GM12864 (cell line): ENCODE data around the gene TCP1.
A peak's percentile ranks its signal among the peaks of the same experiment; 100 is the strongest.
"Not testable (repeated sequence)": the region's sequence is repeated elsewhere in the genome, so short reads cannot be mapped to it uniquely, and the experiment has no call there.

Experiments used
- DNase-seq: peaks from one replicate; pipeline ENCODE4 v3.0.0-alpha.2; 2011; ENCODE audit warnings: low read depth
- H3K4me3 ChIP-seq: 2 replicates; pipeline ENCODE4 v1.5.1; 2011; ENCODE audit warnings: mild to moderate bottlenecking, low read depth, low read length, control low read depth
- CTCF ChIP-seq: IDR thresholded peaks from 2 replicates; pipeline ENCODE4 v1.5.1; 2011; ENCODE audit warnings: low read depth, mild to moderate bottlenecking, moderate library complexity, low read length, control low read depth, inconsistent platforms; ENCODE audit errors: missing control alignments

Gene TCP1

GRCh38 chr6:159823953-159824352, 34.6 kb upstream of the TCP1 start:
- H3K4me3 ChIP-seq: no peak overlapping the region
- DNase-seq: no peak
- no peak for TF ChIP-seq CTCF

- no peak overlapping the region for H3K4me3 ChIP-seq
- no peak for DNase-seq
- no peak for TF ChIP-seq CTCF
These were observed 32.3 kb upstream of the TCP1 start for GRCh38 chr6:159821726-159822125.

GRCh38 chr6:159821122-159821521, 31.7 kb upstream of the TCP1 start:
- no peak overlapping the region for H3K4me3 ChIP-seq
- no peak for TF ChIP-seq CTCF
- DNase-seq: no peak

- no peak for TF ChIP-seq CTCF
- peak overlapping the region; percentile 38 for H3K4me3 ChIP-seq
- DNase-seq: peak; percentile 5
These were observed 30.7 kb upstream of the TCP1 start for GRCh38 chr6:159819932-159820640.

- no peak for DNase-seq
- no peak overlapping the region for H3K4me3 ChIP-seq
- no peak for TF ChIP-seq CTCF
These were observed 29.7 kb upstream of the TCP1 start for GRCh38 chr6:159819098-159819497.

- no peak for TF ChIP-seq CTCF
- no peak for DNase-seq
- H3K4me3 ChIP-seq: no peak overlapping the region
These were observed 28.7 kb upstream of the TCP1 start for GRCh38 chr6:159817951-159818739.

GRCh38 chr6:159816775-159817174, 27.4 kb upstream of the TCP1 start:
- not testable (repeated sequence) for DNase-seq, H3K4me3 ChIP-seq
